Hematopoietic multipotent progenitor cell treated with erythropoietin and hydrocortisone succinate and interleukin-3 and kit ligand, for 17 days (in vitro differentiated cells): Measurements from ENCODE around the gene NKD1.

Experiments used
- DNase-seq: peaks from one replicate; pipeline ENCODE4 v3.0.0-alpha.2; 2015; ENCODE audit warnings: low spot score

NKD1 gene

DNA sequence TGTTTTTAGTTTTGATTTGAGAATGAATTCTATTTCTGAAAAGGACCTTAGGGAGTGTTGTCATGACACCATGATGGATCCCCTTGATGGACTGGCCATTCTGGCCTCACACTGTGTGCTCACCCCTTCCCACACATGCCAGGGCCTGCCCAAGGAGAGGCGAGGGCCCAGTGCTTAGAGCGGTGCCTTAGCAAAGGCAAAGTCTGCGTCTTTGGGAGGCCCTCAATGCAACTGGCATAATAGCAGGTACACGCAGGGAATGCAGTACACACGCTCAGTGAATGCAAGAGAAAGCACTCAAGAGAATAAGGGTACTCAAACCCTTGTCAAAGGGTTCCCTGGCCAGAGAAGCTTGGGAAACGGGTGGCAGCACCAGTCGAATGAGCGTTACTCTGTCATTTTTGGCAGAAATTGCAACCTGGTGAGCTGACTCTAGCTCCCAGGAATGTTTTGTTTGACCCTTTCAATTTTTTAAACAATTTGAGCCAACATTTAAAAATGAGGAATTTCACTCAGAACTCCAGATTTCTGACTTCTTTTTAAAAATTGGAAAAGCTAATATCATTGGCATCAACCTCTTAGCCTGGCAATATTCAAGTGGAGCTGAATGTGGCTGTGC is 32.1 kb downstream of the NKD1 start:
- no peak for DNase-seq

DNA sequence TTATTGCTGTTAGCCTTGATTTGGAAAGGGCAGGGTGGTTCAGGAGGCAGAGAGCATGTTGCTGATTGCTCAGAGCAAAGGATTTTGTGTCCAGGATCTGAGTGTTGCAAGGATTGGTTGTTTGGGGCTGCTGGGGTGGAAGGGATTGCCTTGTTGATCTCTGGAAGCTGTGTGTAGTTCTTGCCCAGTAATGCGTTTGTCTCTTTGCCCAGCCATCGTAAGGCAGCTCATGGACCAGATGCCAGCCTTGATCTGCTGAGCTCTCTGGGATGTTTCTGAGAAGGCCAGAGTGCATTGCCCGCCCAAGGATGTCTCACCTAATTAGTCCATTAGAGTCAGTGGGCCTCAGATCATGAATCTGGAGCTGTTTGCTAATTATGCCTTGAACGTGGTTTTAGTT is 33.6 kb downstream of the NKD1 start:
- DNase-seq, result no peak

DNA sequence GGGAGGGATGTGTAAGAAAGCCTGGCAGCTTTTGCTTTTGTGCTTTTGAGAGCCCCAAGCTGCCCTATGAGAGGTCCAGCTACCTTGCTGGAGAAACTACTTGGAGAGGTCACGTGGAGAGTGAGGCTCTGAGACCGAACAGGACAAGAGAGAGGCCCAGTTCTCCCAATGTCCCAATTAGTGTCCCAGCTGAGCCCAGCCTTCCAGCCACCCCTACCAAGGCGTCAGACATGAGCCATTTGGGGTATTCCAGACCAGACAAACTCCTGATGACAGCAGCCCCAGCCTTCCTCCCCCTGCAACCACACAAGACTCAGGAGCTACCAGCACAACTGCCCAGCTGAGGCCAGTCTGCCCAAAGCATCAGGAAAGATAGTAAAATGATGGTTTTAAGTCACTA is 35.0 kb downstream of the NKD1 start:
- DNase-seq, result no peak

DNA sequence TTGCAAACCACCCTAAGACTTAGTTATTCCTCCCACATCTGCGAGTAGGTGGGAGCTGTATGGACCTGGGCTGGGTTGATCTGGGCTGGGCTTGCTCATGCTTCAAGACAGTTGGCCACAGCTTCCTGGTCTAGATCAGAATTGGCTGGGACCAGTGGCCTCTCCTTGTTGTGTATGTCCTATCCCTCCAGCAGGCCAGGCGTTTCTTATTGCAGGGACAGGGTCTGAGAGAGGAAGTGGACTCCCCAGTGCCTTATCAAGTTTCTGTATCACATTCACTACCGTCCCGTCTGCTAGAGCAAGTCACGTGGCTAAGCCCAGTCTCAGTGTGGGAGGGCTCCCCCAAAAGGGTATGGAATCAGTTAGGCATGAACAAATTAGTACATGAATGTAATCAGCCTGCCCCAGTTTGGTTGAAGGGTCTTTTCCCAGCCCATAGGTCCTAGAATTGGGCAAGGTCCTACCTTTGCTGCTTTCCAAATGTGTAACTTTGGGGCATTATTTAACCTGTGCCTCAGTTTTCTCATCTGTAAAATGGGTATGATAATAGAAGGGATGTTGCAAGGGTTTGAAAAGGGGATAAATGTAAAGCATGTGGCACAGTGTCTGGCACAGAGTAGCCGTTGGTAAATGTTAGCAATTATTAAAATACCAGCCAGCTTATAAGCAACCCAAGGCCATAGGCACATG is 36.0 kb downstream of the NKD1 start:
- DNase-seq, result no peak

DNA sequence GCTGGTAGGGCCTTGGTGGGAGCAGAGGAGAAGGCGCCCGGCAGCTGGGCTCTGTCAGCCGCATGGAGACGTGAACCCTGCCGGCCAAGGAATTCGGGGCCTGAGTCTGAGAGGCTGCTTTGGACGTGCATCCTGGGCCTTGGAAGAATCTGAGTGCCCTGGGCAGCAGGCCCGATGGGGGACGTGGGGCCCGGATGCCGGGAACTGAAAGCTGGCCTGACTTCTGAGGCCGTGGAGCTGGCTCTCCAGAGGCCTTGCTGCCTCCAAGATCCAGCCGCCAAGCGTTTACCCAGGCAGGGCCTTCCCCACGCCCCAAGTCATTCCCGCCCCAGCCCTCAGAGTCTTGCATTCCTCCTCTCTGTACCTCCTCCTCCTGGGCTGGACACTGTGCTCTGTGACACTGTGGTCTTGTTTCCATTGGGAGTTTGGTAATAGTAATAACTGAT is 37.2 kb downstream of the NKD1 start:
- no peak for DNase-seq

DNA sequence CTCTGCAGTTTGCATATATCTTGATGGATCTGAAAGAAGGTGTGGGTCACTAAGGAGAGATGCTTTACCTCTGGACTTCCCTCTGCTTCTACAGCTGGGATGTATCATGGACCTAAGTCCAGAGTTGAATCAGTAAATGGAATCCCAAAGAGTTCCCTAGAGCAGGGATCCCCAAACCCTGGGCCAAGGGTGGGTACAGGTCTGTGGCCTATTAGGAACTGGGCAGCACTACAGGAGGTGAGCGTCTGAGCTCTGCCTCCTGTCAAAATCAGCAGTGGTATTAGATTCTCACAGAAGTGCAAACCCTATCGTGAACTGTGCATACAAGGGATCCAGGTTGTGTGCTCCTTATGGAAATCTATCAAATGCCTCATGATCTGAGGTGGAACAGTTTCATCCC is 39.3 kb downstream of the NKD1 start:
- DNase-seq, result no peak

DNA sequence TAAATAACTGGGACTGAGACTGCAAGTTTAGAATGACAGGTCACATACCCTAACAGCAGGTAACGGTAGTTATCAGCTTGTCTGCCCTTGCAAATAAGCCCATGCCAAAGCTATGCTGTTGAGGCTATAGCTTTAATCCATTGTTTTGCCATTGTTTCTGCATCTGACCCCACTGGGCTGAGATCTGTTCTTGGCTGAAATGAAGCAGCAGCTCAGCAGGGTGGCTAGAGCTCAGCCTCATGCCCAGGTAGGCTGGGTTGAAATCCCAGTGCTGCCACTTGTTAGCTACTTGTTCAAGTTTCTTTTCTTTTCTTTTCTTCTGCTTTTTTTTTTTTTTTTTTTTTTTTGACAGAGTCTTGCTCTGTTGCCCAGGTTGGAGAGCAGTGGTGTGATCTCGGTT is 40.1 kb downstream of the NKD1 start:
- no peak for DNase-seq

DNA sequence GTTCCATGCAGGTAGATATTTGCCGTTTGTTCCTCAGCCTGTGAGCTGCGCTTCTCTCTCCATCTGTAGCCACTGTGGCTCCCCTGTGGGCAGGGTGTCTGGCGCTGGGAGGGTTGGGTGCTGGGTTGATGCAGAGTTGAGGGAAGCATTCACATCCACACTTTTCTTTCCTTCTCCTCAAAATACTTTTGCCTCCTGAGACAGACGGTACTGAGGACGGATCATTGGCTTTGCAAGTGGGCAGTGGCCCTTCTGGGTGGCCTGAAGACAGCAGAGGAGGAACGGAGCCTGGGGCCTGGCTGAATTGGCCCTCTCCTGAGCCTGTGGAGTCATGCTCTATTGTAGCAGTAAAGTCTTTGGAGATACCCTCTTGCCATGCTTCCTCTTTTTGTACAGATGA is 43.0 kb downstream of the NKD1 start:
- DNase-seq, result no peak

DNA sequence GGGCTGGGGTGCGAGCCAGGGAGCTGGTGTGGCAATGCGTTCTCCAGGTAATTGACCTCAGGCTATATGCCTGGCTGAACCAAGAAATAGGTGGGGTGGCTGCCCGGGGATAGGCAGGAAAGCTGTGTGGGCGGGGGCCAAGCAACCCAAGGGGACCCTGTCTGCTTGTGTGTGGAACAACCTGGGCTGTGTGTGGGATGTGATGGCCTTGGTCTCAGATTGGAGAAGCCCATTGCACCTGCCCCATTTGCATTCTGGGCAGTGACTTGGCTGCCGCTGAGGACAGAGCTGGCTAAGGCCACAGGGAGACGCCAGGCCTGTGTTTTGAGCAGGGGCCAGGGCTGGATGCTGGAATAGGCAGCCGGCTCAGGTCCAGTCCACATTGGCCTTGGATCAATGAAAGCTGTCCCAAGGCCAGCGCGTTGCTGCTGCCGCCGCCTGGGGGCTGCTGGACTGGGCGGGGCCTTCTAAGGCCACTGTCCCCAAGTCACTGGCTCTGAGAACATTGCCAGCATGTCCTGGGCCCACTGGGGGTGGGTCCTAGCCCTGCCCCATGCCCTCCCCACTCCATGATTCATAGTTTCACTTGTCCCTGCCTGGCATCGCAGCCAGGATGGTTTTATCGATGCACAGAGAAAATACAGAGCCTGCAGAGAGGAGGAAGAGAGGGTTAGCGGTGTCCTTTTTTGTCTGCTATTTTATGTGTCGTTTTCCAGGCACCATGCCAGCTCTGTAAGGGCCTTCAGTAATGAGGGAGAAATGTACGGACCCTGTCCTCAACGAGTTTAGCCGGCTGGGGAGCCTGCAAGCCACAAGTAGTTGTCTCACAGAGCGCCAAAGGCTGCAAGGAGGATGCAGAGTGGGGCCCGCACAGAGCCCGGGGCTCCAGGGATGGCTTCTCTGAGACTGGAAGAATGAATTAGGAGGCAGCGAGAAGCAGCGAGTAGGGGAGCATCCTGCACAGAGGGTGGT is 43.9 kb downstream of the NKD1 start:
- DNase-seq, result no peak

DNA sequence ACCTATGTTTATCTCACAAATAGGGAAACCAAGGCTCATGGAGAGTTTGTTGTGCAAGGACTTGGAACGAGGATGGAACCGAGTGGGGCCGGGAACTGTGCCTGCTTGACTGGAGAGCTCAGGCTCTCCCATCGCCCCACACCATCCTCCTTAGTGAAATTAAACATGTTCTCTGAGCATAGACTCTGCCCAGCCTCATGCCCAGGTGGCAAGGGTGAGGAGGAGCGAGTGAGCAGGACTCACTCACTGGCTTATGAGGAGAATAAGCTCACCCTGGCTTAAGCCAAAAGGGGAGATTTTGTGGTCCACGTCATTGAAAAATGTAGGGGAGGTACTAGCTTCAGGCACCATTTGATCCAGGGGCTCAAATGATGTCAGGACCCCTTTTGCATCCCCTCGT is 44.8 kb downstream of the NKD1 start:
- DNase-seq, result no peak

DNA sequence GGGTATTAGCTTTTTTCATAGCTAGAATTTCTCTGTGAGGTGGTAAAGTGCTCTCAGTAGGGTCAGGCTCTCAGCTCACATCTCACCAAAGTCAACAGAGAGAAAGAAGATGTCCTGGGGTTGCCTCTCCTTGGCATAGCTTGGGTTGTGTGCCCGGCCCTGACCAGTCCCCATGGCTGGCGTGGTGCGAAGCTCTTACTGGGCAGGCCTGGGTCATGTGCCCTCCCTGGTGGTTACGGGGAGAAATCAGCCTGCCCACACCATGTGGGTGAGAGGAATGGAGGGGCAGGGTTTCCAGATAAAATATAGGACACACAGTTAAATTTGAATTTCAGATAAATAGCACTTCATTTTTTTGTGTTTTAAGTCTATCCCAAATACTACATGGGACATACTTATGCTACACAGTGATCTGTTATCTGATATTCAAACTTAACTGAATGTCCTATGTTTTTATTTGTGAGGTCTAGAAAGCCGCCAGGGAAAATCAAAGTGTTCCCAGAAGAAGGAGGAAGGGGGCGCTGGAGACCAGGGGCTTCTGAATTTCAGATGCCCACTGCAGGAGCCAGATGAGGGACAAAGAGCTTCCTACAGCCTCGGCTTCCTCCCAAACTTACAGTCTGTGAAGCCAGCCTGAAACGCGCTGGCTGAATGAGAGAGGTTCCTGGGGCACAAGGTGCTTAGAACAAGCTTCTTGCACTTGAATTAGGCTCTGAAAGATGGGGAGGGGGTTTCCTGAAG is 45.4 kb downstream of the NKD1 start:
- DNase-seq, result no peak

DNA sequence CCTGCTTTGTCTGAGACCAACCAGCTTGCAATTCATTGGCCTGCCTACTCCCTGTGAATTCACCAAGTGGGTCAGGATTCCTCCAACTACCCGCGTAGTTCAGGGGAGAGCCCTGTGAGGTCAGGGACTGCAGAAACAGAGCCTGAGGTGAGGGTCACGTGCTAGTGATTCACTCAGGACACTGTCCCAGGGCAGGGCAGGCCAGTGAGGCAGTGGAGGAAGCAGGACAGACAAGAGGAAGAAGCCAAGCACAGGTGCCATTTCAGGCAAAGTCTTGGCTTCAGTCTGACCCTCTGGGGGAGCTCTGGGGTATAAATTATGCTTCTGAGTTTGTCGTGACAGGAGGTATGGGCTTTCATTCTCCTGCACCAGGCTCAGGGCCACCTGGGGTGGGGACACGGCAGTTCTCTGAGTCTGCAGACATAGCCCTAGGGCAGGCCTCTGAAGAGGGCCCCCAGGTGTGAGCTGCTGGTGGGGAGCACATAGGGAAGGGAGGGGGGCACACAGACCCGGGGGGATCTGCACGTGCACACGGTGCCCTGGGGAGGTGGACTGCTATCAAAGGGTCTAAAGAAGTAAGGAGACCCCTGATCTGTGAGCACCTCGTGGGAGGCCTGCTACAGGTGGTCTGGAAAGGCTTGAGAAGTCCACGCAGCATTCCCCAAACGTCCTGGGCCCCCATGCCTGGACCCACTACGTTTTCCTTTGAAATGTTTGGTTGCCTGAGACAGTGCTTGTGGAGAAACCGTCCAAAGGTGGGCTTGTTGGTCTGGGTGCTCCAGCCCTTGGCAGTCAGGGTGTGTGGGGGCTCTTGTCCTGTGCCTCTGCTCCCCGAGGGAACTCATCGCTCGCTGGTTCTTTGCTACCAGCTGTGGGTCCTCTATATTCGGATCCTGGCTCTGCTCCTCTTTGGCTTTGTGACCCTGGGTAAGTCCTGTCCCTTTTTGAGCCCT is 46.4 kb downstream of the NKD1 start:
- DNase-seq, result no peak

DNA sequence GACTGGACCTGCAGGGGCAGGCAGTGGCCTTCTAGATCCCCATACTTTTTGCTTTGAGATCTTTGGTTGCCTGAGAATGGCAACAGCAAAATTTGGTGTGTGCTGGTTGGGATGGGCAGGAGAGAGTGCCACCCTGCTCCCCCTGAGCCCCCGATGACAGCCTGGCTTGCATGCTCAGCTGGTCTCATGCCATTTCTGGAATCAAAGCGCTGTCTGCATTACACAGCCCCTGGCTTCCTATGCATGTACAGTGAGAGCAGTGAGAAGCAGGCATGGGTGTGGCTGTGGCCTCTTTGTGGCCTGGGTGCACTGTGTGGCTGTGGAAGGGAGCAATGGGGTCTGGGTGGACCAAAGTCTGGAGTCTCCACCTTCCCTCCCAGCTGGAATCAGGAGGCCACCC is 47.7 kb downstream of the NKD1 start:
- DNase-seq, result no peak

DNA sequence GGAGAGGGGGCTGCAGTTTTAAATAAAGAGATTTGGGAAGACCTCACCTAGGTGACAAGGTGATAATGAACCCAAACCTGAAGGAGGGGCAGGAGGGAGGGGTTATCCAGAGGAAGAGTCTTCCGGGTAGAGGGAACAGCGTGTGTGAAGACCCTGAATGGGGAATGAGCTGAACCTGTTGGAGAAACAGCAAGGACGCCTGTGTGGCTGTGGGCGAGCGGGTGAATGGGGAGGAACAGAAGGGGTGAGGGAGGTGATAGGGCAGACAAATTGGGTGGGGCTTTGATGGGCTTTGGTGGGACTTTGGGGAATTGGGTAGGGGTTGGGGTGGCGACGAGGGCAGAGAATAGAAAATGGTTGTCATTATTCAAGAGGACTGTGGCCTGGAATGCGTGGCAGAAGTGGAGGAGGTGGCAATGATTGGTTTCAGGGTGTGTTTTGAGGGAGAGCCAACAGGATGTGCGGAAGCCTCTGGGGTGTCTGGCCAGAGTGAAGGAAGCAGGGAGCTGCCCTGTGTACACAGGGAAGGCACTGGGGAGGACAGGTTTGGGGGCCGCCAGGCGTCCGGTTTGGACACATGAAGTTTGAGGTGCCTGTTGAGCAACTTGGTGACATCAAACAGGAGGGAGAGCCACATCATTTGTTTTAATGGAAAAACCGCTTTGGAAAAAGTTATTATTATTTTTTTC is 48.7 kb downstream of the NKD1 start:
- DNase-seq, result no peak

DNA sequence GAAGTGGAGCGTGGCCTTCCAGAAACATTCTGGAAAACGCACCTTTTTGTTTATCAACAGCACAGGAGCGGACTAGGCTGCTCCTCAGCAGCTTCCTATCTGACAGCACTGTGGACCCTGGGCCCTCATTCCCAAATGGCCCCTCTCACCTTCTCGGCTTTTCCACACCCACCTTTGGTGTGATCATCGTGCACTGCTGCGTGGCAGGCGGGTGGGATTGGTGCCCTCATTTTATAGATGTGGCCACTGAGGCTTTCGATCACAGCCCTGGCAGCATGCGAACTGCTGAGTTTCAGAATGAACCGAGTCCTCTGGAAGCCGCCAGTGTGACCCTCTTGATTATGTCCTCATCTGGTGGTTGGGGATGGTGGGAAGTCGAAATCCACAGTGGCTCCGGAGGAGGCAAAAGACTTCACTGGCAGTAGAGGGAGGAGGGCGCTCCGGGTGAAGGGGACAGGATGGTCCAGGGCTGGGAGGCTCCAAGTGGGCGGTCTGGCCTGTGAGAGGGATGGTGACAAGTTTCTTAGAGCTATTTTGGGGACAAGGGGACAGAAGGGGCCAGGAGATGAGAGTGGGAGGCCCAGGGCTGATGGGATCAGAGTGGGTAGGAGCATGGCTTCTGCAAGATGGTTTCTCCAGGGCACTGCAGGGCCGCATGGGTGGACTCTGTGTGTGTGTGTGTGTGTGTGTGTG is 49.5 kb downstream of the NKD1 start:
- no peak for DNase-seq

DNA sequence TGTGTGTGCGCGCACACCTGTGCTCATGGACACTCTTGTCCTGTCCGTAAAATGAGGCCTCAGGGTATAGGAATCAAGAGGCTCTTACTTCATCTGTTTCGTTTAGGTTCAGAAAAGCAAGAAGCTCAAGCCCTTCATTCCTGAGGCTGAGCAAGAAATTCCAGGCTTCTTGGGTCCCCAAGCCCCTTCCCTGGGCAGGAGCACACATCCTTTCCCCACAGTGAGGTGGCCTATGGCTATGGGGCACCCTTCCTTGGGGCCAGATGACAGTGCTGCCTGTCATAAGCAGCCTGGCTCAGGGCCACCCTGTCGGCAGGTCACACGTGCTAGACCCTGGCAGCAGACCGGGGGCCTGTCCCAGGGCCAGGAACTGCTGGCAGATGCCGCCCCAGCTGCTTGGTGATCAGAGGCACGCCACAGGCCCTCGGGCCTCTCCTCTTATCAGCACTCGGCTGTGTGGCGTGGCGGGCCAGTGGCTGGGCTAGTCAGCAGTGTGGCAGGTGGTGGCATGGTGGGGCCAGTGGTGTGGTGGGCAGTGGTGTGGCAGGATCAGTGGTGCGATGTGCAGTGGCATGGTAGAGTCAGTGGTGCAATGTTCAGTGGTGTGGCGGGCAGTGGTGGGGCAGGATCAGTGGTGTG is 50.2 kb downstream of the NKD1 start:
- DNase-seq, result no peak

DNA sequence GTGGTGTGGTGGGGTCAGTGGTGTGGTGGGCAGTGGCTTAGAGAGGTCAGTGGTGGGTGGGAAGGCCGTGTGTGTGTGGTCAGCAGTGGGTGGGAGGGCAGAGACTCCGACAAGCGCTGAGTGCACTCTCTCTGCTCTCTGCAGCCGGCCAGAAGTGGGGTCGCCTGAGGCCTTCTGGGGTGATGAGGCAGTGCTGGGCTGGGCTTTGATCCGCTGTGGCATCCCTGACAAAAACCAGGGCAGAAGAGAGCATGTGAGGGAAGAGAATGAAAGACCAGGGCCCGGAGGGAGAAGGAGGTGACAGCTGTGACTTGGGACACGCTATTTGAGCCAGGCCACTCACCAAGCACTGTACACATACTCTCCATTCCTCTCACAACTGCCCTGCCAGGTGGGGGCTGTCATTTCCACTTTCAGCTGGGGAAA is 50.8 kb downstream of the NKD1 start:
- no peak for DNase-seq

DNA sequence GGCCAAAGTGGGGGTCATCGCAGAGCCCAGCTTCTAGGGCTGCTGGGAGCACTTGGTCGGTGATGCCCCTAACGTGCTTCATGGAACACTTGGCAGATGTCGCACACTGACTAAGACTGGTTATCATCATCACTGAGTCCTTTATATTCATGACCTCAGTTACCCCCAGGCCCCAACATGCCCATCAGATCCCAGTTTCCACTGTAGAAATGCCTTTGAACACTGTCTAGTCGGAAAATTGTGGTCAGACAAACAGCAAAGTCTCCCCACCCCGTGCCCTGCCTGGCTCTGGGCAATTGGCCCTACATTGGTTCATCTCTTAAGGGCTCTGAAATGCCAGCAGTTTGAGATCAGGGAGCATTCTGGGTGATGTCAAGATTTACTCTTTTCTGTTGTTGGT is 51.3 kb downstream of the NKD1 start:
- no peak for DNase-seq

DNA sequence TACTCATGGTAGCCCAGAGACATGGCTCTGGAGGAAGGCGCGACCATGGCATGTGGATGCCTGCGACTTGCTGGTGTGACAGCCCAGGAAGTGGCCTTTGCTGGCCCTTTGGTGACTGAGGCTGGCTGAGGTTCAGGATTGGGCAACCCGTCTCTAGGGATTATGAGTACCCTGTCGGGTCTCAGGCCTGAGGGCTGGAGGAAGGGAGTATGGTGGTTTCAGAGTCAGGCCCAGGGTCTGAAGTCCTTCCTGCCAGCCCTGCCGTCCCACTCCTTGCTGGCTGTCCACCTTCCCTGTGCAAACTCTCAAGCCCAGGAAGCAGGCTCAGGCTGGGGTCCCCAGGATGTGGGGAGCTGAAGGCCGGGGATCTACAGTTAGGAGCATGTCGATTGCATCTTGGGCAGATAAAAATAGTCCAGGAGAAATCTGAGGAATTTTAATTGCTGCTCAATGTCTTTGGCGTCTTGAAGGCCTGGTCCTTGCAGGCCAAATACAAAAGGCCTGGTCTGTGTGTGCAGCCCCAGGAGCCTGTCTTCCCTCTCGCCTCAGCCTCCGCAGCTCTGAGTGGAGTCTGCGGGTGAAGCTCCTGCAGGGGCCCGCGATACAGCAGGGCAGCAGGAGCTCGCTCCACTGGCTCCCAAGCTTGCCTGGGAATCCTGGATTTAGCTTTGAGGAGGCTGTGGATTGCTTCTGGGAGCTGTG is 52.5 kb downstream of the NKD1 start:
- DNase-seq, result no peak
